Stimulated activated CD8-positive, alpha-beta memory T cell treated with anti-CD3 and anti-CD28 coated beads, Interleukin-12 subunit alpha, Interleukin-12 subunit beta, amount 100 ng/mL, for 4 hours (primary cell): ENCODE data around the gene IMPDH1.

Experiments
- DNase-seq: peaks from one replicate; pipeline ENCODE4 v3.0.0-alpha.2; 2020; ENCODE audit warnings: low read depth

IMPDH1 gene

DNA sequence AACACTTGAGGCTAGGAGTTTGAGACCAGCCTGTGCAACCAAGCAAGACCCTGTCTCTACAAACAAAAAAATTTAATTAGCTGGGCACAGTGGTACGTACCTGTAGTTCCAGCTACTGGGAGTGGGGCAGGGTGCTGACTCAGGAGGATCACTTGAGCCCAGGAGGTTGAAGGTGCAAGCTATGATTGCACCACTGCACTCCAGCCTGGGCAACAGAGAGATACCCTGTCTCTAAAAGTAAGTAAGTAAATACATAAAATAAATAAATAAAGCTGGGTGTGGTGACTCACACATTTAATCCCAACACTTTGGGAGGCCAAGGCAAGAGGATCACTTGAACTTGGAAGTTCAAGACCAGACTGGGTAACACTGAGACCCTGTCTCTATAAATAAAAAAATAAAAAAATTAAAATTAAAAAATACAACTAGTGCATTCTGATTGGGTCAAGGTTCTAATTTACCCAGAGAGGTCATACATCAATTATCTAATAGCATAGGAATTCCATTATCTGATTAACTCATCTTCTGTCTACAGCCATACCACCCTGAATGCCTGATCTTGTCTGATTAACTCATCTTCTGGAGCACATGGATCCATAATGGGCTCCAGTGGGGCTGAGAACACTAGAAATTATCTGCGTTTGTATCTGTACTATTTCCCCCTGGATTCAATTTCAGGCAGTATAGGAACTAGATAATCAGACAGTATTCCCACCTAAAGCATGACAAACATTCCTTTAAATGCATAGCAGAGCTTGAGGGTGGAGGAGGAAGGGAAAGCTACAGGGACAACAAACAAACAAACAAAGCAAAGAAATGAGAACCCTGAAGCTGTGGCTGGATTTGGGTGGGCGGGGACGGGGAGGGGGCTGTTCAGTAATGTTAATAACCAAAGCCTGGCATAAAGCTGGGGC is 24.9 kb upstream of the IMPDH1 start:
- no peak for DNase-seq

DNA sequence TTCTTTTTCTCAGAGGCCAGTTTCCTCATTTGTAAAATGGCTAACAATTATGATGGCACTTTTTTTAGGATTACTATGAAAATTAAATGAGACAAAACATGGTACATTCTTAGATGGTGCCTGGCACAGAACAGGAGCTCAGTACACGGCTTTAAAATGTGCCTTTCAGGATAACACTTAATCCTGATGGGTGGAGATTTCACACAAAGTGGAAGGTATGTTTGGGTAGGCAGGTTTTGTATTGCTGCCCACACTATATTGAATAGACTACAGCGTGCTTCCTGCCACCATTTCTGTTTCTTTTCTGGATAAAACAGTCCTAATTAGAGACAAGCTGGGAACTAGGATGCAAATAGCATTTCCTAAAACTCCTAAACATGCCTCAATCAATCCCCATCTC is 22.0 kb upstream of the IMPDH1 start:
- no peak for DNase-seq

DNA sequence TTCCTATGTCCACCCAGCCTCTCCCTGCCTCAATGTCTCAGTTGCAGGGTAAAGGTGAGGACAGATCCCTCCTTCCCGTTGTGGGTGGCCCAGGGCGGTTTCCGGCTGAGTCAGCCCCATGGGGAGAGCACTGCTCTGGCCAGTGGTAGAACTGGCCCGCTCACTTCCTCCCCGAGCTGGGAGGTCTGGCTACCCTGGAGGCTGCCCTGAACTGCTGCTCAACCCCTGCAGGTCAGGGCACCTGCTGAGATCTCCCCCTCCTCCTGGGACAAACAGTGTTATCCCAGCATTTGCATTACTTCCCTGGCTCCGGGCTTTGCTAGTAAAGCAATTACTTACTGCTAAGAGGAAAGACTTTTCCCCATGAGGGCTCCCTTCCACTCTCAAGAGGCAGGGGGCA is 21.4 kb upstream of the IMPDH1 start:
- no peak for DNase-seq

DNA sequence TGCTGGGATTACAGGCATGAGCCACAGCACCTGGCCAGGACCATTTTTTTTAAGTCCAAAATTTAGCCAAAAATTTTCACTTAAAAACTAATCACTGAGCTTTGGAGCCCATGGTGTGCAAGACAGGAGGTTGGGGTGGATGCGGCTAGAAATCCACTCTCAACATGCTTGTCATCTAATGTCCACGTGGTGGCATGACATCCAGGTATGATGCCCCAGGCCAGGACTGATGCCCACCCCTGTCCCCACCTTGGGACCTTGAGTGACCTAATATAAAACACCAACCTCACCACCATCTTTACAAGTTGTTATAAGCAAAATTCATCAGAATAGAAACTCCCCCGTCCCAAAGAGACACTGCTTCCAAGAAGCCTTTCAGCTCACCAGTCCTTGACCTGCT is 20.4 kb upstream of the IMPDH1 start:
- DNase-seq, result no peak

DNA sequence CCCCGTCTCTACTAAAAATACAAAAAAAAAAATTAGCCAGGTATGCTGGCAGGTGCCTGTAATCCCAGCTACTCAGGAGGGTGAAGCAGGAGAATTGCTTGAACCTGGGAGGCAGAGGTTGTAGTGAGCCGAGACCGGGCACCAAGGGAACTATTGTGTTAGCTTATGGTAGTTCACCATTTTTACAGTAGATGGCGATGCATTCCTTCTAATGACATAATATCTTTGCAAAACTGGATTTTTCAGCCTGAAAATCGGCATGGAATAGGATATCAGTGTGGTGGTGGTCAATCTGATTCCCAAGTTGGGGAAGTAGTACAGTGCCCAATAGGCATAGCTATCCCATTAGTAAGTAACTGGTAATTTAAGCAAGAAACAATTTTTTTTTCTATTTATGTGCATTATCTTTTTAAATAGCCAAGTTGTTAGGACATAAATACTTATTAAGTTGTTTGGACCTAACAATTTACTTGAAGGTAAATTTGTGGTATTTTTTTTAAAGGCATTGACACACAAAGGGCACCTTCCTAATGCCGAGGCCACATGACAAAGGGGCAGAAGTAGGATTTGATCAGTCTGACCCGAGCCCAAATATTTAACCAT is 17.6 kb upstream of the IMPDH1 start:
- DNase-seq, result no peak

DNA sequence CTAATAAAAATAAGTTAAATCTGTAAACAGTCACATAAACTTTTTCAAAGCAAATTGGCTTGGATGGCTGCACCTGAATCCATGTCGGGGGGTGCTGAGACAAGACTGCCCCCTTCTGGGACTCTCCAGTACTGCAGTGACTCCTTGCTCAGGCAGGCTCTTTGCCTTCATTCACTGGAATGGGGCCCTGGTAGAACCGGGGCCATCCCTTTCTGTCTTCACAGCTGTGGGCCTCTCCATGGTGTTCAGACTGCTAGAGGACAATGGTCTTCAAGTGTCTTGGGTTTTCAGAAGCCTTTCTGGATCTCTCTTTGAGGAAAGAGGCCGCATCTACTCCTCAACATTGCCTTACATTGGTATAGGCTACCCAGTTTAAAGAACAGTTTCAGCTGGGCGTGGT is 16.1 kb upstream of the IMPDH1 start:
- peak; percentile 33 for DNase-seq

DNA sequence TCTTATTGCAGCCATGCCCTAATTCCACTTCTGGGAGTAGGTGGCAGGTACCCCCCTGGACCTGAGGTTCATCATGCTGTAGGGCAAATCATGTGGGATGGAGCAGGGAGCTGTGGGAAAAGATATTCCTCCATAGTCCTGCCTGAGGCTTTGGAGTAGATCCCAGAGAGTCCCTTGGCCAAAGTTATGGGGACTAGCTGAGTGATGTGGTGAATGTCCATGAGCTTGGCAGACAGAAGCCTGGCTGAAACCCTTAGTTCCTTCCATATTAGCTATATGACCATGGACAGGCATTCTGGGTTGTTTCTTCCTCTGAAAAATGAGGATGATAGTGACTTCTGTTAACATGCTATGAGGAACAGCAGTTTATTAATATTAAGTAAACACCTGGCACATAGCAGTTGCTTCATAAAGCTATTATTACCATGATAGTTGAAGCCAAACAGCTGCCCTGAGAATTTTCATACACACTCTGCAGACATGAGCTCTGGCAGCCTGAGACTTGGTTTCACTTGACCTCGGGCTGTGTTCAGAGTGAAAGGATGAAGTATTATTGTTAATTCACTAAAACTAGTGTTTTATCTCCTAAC is 15.0 kb upstream of the IMPDH1 start:
- no peak for DNase-seq

DNA sequence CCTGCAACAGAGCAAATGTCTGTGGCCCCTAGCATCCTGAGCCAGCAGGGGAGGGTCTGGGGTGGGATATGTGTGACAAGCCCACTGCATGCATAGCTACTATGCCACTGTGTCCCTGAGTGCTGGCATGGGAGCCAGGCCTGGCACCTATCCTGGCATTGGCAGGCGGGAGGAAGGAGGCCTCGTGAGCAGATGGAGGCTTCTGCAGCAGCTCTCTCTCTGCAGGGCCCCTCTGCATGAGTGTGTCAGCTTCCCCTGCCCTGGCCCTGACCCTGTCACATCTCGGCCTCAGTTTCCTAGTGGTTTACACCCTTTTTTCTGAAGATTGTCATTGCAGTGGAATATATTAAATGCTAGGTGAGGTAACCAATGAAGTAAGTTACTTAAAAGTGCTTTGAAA is 13.1 kb upstream of the IMPDH1 start:
- no peak for DNase-seq

DNA sequence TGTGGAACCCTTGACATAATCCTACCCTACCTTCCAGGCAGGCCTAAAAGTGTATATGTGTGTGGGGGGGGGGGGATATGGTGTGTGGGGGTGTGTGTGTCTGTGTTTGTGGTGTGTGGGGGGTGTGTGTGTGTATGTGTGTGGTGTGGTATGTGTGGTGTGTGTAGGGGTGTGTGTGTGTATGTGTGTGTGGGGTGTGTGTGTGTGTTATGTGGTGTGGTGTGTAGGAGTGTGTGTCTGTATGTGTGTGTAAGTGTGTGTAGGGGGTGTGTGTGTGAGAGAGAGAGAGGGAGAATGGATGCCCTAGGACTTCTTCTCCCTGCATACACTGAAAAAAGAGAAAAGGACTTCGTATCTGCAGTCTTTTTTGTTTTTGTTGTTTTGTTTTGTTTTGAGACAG is 12.3 kb upstream of the IMPDH1 start:
- DNase-seq, result no peak

DNA sequence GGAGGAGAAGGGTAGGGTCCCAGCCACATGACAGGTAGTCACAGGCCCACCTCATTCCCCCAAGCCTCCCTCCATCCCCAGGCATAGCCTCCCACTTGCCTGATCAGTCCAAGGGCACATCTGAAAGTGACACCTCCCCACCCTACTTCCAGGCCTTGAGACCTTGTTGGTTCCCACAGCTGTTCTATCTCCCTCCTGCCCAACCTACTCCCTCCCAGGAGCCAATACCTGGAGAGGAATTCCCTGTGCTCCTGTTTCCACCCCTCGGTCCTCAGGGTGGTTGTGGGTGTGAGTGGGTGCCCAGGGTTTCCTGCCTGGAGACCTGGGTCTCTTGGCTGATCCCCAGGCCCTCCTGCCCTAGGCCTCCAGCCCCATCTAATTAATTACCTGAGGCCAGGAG is 11.6 kb upstream of the IMPDH1 start:
- no peak for DNase-seq

DNA sequence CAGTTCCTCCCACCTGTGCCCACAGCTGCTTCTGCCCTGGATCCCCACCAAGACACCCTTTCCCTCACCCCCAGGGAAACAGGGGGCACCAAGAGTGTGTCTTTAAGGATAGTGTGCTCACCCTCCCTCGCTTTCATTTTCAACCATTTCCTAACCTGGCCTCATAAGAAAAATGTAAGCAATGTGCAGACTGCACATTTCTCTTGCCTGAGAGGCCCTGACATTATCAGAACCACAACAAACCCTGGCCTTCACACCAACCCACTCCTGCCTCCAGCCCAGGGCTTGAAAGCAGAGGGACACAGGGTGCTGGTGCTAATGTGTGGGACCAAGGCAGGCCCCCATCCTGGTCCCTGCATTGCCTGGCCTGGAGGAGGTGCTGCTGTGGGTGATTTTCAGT is 11.0 kb upstream of the IMPDH1 start:
- no peak for DNase-seq

DNA sequence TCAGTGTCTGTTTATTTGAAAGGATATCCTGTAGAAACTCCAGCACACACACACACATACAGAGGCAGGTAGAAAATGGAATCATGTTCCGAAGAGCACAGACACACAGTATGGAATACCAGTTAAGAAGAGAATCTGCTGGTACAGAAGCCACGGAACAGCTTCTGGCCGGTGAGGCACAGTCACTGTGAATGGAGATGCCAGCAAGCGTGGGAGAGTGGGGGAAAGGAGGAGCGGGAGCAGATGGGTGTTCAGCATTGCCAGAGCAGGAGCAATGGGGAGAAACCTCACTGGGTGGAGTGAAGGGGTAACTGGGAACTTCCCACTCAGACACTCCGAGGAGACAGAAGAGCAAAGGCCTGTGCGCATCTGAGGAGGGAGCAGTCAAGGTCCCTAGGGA is 9.5 kb upstream of the IMPDH1 start:
- no peak for DNase-seq

DNA sequence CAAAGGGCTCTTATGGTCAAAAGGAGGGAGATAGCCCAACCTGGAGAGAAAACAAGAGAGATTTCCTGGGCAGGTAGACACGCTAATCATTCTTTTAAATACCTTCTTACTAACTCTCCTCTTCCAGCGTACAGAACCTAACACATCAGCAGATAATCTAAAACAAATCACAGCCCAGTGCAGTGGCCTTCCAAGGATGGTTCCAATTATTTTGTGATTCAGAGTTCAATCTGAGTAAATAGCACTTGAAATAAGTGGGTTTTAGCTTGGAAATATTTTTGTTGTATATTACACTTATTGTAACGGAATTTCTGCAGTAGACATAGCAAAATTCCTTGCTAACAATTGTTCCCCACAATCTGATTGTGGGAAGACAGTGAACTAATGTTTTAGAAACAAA is 7.3 kb upstream of the IMPDH1 start:
- no peak for DNase-seq

DNA sequence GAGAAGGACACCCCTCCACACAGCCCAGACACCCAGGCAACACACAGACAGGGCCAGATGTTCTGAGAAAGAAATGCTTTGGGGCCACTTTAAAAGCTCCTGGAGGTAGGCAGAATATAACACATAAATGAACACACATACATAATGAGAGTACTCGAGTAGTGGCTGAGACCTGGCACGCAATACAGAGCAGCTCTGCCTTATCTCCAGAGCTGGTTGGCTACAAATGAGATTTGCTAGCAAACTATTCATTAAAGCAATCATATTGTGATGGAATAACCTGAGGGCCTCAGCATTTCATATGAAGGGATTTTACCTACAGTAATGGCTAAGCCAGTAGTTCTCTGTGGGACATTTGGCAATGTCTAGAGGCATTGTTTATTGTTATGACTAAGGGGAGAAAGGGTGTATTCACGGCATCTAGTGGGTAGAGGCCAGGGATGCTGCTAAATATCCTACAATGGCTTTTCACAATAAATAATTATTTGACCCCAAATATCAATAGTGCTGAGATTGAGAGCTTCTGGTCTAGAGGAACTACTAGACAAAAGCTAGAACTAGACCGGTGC is 5.5 kb upstream of the IMPDH1 start:
- no peak for DNase-seq

DNA sequence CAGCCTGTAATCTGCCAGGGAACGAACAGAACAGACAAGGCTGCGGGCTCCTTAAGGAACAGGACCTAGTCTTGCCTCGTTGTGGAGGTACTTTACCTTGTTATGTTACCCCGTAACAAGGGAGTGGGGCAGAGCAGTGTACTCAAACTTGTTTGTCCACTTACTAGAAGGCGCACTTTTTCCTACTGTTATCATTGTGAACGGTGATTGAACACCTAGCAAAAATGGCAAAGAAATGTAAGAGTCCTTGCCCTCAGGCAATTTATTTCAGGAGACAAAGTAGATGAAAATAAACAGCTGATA is 620 bp upstream of the IMPDH1 start:
- DNase-seq, result no peak

DNA sequence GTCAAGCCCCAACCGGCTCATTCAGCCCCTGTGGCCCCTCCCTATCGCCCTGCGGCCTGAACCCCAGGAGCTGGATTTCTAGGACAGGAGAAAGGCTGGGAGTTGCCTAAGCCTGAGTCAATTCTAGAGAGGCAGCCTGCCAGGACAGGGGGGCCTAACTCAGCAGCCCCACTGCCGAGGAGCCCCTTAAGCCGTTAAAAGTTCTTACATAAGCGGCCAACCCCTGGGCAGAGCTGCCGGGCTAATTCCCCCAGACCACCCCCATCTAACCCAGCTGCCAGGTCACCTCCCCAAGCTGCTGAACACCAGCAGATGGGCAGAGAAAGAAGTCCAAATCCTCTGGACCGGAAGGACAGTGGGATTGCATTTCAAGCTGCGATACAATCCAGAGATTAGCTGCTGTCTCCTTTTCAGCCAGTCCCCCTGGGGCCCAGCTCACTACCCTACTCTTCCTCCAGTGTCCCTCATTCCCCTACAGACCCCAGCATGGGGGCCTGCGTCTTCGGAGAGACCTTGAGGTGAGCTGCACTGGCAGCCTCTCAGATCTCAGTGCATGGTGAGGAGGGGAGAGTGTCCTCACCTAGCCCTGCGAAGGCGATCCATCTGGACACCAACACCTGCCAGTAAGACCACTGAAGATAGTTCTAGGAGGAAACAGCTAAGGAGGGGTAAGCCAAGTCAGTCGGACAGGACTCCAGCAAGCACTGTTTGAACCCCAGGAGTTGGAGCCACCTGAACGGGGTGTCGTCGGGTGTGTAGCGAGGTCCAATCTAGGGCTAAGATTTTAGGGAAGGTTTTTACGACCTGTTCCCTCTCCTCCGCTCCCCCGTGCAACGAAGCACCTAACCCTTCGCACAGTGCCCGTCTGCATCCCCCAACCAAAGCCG is 830 bp downstream of the IMPDH1 start:
- no peak for DNase-seq

DNA sequence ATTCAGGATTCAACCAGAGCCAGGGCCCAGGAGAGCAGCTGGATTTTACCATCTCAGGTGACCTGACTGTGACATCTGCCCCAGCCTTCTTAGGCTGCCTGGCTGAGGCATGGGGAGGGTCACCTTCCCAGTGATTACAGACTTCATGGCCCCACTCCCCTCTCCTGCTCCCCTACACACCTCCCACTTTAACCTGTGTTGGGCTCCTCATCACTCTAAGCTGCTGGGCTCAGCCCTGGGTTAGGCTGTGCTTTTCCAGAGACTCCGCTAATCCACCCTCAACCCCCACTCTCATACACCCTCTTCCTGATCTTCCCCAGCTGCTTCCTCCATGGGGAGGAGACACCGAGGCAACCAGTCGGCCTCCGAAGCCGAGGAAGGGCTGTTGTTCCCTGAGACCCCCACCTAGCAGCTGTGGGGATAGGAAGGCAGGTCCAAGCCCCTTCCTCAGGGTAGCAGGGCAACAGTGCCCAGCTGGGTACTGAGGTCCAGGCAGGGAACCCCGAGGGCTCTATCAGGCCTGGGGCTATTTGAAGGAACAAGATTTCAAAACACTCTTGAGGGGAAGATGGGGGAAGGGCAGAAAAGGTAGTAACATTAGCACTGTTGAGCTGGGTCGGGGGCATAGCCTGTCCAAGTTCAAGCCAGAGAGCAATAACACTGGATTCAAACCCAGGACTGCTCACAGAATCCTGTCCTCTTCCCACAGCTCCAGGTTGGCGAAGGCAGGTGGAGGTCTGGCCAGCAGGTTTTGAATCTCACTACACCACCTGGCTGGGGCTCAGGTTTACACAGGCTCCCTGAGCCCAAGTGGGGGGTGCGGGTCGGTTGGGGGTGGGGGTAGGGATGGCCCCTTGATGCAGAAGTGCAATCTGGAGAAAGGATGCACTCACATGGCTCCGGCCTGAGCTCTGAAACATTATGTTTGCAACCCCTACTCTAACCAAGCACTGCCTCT is 1.8 kb downstream of the IMPDH1 start:
- DNase-seq, result no peak

DNA sequence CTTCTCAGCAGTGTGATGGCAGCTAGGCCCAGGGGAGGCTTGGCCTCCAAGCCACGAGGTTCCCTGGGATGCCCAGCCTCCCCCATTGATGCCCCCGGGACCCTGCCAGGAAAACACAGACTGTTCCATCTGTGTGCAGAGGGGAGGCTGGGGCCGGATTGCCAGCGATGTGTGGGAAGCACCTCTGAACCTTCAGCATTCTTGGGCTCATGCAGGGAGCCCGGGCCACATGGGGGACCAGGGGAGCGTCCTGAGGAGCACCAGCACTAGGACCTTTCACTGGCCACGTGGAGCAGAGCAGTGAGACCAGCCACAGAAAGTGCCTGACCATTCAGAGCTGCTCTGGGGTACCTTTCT is 2.6 kb downstream of the IMPDH1 start:
- no peak for DNase-seq

DNA sequence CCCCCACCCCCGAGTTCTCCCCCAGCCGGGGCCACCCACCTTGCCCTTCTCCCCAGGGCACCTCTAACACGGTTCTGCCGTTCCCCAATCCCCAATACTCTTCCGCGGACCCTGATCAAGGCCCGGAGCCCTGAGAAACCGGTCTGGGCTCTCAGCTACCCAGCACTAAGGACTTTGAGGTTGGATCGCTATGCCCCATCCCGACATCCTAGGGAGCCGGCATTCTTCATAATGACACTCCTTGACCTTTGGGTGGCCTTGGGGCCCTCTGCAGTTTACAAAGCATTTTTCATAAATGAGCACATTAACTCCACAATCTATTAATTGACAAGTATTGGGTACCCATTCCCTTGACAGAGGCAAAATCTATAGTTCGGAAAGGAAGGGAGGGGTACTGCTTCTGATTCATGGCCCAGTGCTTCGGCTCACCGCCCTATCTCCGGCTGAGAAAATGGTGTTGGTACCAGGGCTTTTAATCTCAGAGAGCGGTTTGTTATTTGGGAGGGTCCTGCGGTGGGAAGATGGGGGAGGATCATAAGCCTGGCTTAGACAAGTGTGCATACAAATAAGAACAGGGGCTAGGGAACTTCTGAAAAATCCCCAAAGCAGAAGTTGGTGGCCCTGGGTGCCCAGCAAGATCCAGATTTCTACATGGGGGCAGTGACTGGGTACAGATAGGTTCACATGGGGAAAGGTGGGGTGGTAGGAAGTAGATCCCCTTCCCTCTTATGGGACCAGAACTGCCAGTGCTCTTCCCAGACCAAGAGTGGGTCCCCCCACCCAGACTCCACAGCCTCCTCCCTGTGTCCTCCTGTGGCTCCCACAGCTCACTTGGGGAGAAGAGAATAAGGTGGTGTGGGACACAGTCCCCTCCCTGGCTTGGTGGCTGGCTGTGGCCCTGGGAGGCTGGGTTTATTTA is 3.2 kb downstream of the IMPDH1 start:
- DNase-seq, result no peak
